HG02642 (cell line): Measurements from ENCODE around the gene NKAIN2.
"Not testable (repeated sequence)": the region's sequence is repeated elsewhere in the genome, so short reads cannot be mapped to it uniquely, and the experiment has no call there.

ENCODE experiments used
- ATAC-seq: cut with Tn5 transposase; IDR thresholded peaks from one replicate; pipeline ENCODE4 v1.9.1; 2021; ENCODE audit warnings: mild to moderate bottlenecking; ENCODE audit not compliant: unreplicated experiment, poor library complexity

NKAIN2 gene

DNA sequence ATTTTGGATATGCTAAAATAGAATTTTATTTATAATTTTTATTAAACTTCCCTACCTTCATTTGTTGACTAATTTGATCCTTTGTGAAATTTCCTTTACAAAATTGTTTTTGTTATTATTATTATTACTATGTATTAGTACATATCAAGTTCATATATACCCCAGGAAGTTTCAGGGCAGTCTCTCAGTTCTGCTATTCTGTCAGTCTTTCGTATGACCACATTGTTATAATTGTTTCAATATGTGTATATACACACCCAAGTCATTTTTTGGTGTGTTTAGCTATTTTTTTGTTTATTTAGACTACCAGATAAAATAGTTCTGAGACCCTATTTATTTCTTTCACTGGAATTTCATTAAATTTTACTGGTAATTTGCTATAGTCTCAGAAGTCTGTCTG, 72.1 kb downstream of the NKAIN2 start:
- no peak for ATAC-seq

DNA sequence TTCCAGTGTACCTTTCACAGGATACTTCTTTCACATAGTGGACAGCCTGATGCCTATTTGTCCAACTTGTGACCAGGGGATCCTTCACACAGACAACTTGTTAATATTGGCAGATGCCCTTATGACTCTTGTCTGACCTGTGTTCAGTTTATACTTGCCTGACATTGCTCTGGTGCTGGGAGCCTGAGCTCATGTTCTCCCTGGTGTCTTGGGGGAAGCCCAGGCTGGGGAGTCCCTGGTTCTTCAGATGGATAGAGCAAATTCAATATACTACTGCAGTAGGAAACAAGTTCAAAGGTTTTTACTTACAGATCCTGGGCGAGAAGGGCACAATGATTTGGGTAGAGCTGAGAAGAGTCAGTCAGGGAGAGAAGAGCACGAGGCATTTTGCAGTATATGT, 76.1 kb downstream of the NKAIN2 start:
- ATAC-seq, result peak; percentile 67

DNA sequence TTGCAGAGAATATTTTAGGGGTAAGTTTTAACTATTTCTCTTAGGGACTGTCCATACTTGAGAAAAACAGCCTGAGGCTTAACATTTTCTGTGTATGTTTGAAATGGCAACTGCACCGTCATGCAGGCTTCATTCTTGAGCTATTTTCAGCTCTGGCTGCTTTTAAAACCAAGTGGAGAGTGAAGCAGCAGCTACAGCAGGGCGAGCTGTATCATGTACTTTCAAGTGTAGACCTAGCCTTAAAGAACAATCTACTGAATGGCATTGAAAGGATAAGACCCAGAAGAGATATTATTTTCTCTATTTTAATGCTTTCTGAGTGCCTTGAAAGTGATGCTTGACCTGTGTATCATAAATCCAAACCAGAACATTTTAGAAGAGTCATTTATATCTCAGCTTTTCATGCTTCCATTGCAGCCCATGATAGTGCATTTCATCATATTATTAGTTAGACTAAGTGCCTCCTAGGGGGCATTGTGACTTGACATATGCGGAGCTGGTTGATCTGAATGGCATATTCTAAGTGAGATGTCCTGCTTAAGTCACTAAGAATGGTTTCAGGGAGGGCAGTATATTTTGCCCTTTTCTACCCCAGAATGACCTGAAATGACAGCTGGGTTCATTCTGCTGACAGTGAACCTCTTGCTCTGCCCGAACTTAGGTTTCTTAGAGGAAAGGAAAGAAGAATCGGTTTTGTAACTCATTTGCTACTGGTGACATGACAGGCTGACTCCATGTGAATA, 85.3 kb downstream of the NKAIN2 start:
- ATAC-seq, result no peak

DNA sequence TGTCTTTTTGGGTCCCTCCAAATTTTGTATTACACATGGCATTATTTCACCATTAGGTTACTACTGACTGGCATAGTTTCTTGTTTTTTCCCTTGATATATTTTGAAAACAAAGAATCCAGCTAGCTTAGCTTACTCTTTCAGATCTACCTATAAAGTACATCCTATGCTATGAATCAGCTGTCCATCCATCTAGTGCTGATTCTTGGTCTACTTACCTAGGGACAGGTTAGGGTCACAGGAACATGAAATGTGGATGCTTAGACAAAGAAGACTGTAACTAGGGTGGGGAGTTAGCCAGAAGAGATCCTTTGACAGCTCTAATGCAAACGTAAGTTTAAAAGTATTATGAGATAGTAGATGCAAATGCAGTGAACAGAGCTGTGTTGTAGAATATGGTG, 91.7 kb downstream of the NKAIN2 start:
- ATAC-seq, result no peak

DNA sequence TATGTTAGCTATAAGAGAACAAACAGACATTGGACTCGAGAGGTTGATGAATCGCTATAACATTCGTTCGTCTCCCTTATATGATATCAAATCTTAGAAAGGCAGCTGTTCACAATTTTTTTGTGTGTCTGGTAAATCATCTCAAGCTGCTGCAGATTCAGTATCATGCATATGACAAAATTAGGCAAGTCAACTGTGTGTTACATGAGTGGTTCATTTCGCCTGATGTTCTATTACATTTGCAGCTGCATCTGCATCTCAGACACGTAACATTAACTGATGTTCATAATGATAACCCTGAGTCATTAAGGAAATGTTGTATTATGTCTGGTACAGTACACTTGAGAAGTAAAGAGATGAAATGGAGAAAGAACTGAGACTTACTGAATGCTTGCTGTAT, 92.1 kb downstream of the NKAIN2 start:
- no peak for ATAC-seq

DNA sequence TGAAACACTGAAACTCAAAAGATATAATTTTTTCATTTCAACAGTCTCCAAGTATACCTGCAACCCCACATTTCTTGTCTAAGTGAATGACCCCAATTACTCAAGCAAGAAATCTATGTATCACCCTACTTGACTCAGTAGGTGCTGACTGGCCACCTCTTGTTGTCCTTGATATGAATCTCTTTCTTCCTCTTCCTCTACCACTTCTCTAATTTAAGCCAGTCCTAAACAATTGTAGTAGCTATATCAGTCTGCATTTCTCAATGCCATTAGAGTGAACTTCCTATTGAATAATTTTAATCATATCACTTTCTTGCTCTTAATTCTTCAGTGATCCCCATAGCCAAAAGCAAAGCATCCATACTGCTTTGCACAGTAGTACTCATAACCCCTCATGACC, 93.2 kb downstream of the NKAIN2 start:
- ATAC-seq, result no peak

DNA sequence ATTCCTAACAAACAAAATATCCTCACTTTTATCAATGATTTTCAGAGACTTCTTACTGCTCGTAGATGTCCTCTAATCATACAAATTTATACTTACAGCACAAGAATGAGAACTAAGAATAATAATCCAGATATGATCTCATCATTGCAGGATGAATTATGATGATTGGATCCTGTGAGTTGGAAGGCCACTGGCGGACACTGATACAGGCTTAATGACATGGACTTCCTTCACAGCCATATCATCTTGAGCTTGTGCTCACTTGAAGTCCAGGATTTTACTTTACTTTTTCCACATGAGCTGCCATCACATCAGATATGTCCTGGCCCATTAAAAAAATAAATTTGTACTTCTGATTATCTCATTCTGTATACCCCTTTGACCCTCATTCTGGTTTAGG, 94.3 kb downstream of the NKAIN2 start:
- ATAC-seq, result no peak

DNA sequence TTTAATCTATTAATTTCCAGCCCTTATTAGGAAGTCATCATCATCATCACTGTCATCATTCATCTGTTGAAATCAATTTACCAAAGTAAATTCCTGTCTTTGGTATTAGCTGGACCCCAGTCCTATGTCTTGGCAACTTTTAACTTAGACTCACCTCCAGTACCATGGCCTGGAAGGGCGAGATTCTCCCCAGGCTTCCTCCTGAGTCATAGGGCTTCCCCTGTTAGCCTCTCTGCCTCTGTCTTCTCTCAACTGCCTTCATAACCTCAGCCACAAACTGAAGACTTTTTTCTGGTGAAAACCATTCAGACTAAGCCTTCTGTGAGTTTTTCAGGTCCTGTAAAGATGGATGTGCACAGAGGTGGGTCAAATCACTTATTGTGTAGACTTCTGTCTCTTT, 95.0 kb downstream of the NKAIN2 start:
- ATAC-seq, result no peak

DNA sequence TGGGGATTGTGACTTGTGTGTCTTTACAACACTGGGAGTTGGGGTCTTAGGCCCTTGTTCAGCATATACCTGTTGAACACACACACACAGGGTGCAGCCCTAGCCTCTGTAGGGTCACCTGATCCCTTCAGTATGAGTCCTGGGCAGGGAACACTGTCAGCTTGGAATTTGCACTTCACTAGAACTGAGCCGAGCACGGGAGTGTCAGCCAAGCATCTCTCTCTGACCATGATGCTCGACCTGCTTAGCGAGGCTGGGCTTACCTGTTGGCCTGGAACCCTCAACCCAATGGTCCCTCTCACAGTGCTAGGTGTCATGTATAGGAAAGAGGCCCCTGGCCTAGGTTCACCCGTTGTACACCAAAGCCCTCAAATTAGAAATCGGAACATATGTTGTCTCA, 96.1 kb downstream of the NKAIN2 start:
- ATAC-seq, result no peak

DNA sequence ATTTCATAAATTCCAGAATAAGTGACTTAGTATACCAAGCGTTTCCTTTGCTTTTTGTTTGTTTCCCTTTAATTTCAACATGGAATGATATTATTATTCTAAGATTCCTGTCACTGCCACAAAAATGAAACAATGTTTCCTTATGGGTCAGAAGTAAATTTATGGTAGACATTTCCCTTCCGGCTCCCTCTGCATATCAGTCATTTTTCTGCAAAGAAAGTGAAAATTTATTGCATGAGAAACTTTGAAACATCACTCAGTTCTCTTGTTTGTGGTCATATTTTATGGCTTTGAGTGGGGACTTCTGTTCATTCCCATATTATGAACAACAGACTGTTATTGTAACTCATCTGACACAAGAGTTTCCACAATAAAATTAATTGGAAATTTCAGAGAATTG, 97.8 kb downstream of the NKAIN2 start:
- no peak for ATAC-seq

DNA sequence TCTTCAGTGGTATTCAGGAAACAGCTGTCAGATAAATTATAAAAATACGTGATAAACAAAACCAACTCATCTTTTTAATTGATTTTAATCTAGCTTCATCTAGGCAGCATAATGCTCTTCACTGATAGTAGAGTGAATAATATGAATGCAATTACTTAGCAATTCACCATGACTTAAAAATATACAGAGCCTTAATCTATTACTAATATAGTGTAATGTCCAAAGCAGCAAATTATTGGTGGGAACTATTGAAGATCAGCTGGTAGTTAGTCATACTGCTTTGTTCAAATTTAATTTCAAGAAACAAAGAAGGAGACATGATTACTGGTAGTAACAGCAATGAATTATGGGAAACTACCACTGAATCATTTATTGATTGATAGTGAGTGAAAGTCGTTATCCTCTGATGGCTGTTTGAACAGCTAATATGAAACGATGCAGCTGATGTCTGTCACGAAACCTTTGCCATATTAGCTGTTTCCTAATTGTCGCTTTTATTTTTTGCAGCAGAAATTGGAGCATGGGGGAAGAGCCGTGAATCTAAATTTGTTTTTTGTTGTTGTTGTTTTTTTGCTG, 99.2 kb downstream of the NKAIN2 start:
- ATAC-seq, result no peak

DNA sequence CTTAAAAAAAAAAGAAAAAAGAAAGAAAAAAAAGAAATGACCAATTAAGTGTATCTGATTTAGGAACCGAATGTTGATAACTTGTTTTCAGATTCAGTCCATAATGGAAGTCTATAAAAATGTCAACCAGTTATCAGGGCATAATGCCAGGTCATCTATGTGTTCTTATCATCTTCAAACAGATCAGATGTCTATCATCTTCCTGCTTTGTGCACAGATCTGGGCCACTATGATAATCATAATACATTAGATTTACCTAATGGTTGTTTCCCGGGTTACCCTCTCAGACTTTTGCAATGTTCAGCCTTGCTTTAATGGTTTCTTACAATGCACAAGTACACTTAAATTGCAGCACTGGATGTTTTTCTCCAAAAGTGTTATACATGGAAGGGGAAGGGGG, 100.6 kb downstream of the NKAIN2 start:
- no peak for ATAC-seq

DNA sequence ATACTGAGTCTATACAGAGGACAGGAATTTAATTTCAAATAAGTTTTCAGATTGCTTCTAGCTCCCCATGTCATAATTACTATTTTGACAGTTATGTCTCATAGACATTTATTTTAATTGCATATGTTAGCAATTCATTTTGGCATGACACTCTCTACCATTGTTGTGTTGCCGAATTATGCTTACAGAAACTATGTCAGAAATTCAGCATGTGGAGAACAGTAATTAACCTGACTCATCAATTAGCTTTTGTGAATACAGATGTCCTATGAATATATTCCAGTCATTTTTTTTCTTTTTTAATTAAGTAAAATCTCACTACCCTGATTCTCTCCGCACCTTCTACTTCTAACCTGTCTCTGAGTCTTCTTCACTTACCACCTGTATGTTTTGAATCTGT, 105.1 kb downstream of the NKAIN2 start:
- ATAC-seq, result no peak

DNA sequence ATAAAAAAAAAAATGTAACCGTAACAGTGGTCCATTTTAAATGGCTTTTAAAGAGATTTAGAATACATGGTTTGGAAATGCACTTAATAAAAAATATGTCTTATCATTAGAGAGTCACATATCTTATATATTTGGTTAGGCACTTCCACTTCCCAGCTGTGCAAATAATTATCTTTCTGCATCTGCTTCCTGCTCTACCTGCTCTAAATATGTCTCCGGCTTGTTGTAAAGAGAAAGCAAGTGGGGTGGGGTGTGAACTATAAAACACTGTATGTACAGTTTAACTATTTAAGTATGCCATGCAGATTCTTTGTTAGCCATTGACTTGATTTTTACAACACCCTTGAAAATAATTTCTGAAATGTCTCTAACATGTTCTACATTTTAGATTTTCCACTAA, 106.3 kb downstream of the NKAIN2 start:
- ATAC-seq, result no peak

DNA sequence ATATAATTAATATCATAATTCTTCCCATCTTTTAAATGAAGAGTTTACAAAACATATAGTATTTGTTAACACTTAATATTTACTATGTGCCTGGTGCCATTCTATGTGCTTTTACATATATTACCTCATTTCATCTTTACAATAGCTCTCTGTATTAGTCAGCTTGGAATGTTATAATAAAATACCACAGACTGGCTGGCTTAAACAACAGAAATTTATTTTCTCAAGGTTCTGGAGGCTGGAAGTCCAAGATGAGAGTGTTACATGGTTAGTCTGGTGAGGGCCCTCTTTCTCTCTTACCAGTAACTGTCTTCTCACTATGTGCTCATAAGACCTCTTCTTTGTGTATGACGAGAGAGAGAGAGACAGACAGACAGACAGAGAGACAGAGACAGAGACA, 110.2 kb downstream of the NKAIN2 start:
- ATAC-seq, result no peak

DNA sequence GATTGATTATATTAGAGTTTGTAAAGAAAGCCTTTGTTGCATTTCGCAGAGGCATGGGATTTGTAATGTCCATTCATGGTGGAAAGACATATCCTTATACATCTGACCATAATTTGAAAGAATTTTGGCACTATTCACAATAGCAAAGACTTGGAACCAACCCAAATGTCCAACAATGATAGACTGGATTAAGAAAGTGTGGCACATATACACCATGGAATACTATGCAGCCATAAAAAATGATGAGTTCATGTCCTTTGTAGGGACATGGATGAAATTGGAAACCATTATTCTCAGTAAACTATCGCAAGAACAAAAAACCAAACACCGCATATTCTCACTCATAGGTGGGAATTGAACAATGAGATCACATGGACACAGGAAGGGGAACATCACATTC, 119.7 kb downstream of the NKAIN2 start:
- not testable (repeated sequence) for ATAC-seq

DNA sequence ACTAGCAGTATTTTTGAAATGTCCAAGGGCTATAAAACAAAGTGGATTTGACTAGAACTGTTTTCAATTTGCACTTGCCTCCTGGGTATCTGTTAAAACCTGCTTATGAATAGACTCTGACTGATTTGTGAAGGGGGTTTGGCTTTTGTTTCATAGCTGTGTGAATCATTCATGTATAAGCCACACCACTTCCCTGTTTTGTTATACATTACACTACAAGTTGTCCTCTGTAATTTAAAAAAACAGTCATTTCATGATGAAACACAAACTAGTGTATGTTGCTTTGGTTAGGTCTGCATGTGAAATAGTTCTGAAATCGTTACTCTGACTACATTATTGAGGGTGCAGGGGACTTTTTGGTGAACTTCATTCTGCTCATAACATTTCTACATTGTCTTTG, 121.7 kb downstream of the NKAIN2 start:
- peak; percentile 95 for ATAC-seq

DNA sequence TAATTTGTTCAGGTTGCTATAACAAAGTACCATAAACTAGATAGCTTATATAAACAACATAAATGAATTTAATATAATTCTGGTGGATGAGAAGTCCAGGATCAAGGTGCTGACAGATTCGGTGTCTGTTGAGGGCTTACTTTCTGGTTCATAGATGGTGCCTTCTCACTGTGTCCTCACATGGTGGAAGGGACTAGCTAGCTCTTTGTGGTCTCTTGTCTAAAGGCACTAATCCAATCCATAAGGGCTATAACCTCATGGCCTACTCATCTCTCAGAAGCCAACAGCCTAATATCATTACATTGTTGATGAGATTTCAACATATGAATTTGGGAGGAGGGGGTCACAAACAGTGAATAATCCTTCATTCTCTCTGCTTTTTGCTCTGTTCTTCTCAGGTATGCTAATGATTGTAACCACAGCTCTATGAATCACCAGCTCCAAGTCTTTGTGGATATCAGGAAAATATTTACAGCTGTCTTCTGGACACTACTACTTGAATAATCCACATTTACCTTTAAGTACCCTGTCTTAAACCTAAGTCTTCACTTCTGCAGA, 122.3 kb downstream of the NKAIN2 start:
- ATAC-seq, result peak; percentile 12

DNA sequence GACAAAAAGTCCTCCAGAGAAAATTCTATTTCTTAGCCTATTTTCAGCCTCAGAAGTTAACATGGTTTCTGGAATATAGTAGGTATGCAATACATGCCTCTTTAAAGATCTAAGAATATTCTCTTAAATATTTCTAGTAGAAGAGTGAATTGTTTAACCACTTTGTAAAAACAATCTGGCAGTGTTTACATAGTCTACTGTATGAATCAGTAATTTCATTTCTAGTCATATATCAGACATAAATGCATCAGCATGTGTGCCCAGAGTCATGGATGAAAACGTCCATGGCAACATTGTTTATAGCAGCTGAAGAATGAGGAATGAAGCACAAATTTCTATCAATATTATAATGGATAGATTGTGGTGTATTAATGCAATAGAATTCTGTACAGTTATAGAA, 124.9 kb downstream of the NKAIN2 start:
- ATAC-seq, result no peak

DNA sequence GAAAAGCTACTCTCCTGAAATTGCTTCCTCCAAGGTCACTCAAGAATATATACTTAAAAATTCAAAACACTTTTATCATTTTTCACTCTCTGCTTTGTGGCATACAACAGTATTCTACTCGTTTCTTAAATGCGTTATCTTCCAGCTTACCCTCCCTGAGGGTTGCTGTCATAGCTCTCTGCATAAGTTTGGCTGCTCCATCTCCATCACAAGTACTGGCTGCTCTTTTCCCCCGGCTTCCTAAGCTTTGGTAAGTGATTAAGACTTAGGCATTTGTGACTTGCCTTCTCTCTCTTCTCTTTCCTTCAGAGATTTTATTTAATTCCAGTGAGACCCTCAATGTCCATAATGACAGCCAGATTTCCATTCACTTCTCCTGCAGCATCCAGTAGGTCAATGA, 128.3 kb downstream of the NKAIN2 start:
- ATAC-seq, result no peak

DNA sequence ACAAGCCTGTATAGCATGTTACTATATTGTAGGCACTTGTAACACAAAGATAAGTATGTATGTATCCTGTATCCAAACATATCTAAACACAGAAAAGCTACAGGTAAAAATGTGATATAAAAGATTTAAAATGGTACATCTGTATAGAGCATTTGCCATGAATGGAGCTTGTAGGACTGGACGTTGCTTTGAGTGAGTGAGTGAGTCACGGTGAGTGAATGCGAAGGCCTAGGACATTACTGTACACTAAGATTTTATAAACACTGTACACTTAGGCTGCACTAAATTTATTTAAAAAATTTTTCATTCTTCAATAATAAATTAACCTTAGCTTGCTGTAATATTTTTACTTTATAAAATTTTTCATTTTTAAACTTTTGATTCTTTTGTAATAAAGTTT, 136.9 kb downstream of the NKAIN2 start:
- ATAC-seq, result no peak

DNA sequence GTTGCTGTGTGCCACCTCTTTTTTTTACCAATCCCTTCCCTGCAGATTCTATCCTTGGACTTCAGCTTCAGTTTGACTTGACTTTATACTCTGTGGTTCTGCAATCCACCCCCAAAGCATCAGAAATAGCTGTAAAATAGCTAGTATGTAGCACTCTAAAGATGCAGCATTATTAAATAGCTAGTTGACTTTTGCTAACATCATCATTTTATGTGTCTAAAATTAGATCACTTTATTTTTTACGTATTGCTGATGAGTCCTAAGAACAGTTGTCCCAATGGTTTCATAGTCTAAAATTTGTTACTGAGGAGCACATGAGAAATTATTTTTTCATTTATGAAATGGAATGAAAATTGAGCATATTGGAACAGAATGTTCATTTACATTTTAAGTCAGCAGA, 138.2 kb downstream of the NKAIN2 start:
- no peak for ATAC-seq
